ENCODE results near the gene ZBTB5. TPM values are rescaled to one million over a fixed set of nuclear protein-coding genes. Genes with fewer than 3 reads are reported as not detected.
"Not testable (repeated sequence)": the region's sequence is repeated elsewhere in the genome, so short reads cannot be mapped to it uniquely, and the experiment has no call there.

The ZBTB5 gene
- total and polyA plus RNA-seq, 2 donors (not counting 1 experiment from before 2014, with no cell fraction given), result 5.1 to 7.3 TPM

DNA sequence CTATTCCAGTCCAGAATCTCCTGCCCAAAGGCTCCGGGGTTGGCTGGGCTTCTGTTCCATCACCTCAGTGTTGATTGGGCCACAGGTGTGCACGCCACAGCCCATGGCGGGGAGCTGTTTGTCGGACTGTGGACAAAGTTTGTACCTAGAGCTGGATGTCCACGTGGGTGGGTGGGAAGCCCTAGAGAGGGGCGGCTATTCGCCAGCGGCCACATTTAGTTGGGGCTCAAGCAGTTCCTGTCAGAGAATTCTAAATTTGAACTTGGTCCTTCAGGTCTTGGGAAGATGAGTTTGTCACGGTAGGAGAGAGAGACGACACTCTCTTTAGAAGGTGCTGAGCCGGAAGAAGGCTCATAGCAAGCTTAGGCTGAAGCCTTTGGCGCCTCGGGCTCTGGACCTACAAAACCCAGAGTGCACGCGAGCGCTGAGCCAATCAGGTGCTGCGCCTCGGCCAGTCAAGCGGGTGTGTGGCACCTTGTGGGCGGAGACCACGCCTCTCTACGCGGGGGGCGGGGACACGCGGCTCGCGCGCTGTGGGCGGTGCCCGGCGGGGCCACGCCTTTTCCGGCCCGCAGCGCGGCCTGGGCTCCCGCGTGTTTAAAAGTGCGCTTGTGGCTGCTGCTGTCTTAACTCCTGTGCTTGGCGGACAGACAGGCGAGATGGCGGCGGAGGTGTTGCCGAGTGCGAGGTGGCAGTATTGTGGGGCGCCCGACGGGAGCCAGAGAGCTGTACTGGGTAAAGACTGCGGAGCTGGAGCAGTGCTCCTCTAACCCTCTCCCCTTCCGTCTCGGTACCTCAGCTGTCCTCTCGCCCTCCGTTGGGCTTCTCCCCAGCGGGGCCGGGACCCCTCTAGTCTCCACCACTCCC, 20.4 kb upstream of the ZBTB5 start, which contains the start of gene POLR1E:
Gene POLR1E (plus strand): TSS at position 560 of the 867 bp plus-strand sequence. CDS start 100 bp downstream, at position 660.
- peak; percentile 86 to 90 for DNase-seq (ENCODE audit: low read depth in 2 of 2)
- Histone ChIP-seq H3K4me1 (ENCODE audit: control insufficient read depth, extremely low read depth, insufficient read depth, low read length) (peaks cover 7% of the 10 kb centered on the region), H3K27me3 (ENCODE audit: control insufficient read depth, insufficient read depth, low read length) (no peaks in the 10 kb centered on the region), H3K9me3 (ENCODE audit: control insufficient read depth, insufficient read depth, low read depth, low read length) (no peaks in the 10 kb centered on the region), H3K36me3 (ENCODE audit: control insufficient read depth, insufficient read depth, low read length) (peaks cover 2% of the 10 kb centered on the region), H3K27ac (ENCODE audit: insufficient read depth, low read length) (peak within 1 kb of the TSS; percentile 87), H3K79me2 (ENCODE audit: control insufficient read depth, insufficient read depth, low read length) (peaks cover 20% of the 10 kb centered on the region), H4K20me1 (ENCODE audit: control insufficient read depth, extremely low read depth, insufficient read depth, low read length) (no peaks in the 10 kb centered on the region), H3K4me3 (replicated peaks in 1 of 4; ENCODE audit: control extremely low read depth in 1 of 4, insufficient read depth in 1 of 4, low read depth in 3 of 4, low read length in 4 of 4) (peak within 1 kb of the TSS; percentile 64 to 87 (median 77)), H3K4me2 (ENCODE audit: extremely low read depth, insufficient read depth, low read length) (peak within 1 kb of the TSS; percentile 90), H2AFZ (ENCODE audit: low read length) (peak within 1 kb of the TSS; percentile 90), H3K9ac (ENCODE audit: insufficient read depth, low read length) (peak within 1 kb of the TSS; percentile 75)
- TF ChIP-seq CTCF (conservative IDR thresholded peaks at IDR 0.05 in 1 of 2, IDR thresholded peaks at IDR 0.05 in 1 of 2; ENCODE audit: low read depth in 1 of 2, low read length in 2 of 2) (no peak), EZH2 (IDR thresholded peaks at IDR 0.05; ENCODE audit: low read length, missing control alignments) (no peak)

GRCh38 chr9:37480759-37481158, 15.5 kb upstream of the ZBTB5 start:
- Histone ChIP-seq H3K4me3 (replicated peaks in 1 of 4; ENCODE audit: control extremely low read depth in 1 of 4, insufficient read depth in 1 of 4, low read depth in 3 of 4, low read length in 4 of 4) (no peak overlapping the region), H2AFZ (ENCODE audit: low read length) (no peak overlapping the region), H3K79me2 (ENCODE audit: control insufficient read depth, insufficient read depth, low read length) (no peaks in the 10 kb centered on the region), H3K4me2 (ENCODE audit: extremely low read depth, insufficient read depth, low read length) (no peak overlapping the region), H3K36me3 (ENCODE audit: control insufficient read depth, insufficient read depth, low read length) (no peaks in the 10 kb centered on the region), H3K27me3 (ENCODE audit: control insufficient read depth, insufficient read depth, low read length) (no peaks in the 10 kb centered on the region), H3K4me1 (ENCODE audit: control insufficient read depth, extremely low read depth, insufficient read depth, low read length) (no peaks in the 10 kb centered on the region), H3K27ac (ENCODE audit: insufficient read depth, low read length) (no peak overlapping the region), H4K20me1 (ENCODE audit: control insufficient read depth, extremely low read depth, insufficient read depth, low read length) (no peaks in the 10 kb centered on the region), H3K9me3 (ENCODE audit: control insufficient read depth, insufficient read depth, low read depth, low read length) (no peaks in the 10 kb centered on the region), H3K9ac (ENCODE audit: insufficient read depth, low read length) (no peak overlapping the region)
- TF ChIP-seq CTCF (conservative IDR thresholded peaks at IDR 0.05 in 1 of 2, IDR thresholded peaks at IDR 0.05 in 1 of 2; ENCODE audit: low read depth in 1 of 2, low read length in 2 of 2), result no peak
- TF ChIP-seq EZH2 (IDR thresholded peaks at IDR 0.05; ENCODE audit: low read length, missing control alignments), result no peak
- DNase-seq (ENCODE audit: low read depth in 2 of 2), result no peak

GRCh38 chr9:37477987-37478619, 12.9 kb upstream of the ZBTB5 start:
- DNase-seq (ENCODE audit: low read depth in 2 of 2); H3K4me2 ChIP-seq (ENCODE audit: extremely low read depth, insufficient read depth, low read length); H3K27ac ChIP-seq (ENCODE audit: insufficient read depth, low read length); H2AFZ ChIP-seq (ENCODE audit: low read length); H3K9ac ChIP-seq (ENCODE audit: insufficient read depth, low read length); H3K36me3 ChIP-seq (ENCODE audit: control insufficient read depth, insufficient read depth, low read length); H3K79me2 ChIP-seq (ENCODE audit: control insufficient read depth, insufficient read depth, low read length); H3K4me1 ChIP-seq (ENCODE audit: control insufficient read depth, extremely low read depth, insufficient read depth, low read length); H4K20me1 ChIP-seq (ENCODE audit: control insufficient read depth, extremely low read depth, insufficient read depth, low read length); H3K9me3 ChIP-seq (ENCODE audit: control insufficient read depth, insufficient read depth, low read depth, low read length); H3K27me3 ChIP-seq (ENCODE audit: control insufficient read depth, insufficient read depth, low read length); H3K4me3 ChIP-seq (replicated peaks in 1 of 4; ENCODE audit: control extremely low read depth in 1 of 4, insufficient read depth in 1 of 4, low read depth in 3 of 4, low read length in 4 of 4): not testable (repeated sequence)

DNA sequence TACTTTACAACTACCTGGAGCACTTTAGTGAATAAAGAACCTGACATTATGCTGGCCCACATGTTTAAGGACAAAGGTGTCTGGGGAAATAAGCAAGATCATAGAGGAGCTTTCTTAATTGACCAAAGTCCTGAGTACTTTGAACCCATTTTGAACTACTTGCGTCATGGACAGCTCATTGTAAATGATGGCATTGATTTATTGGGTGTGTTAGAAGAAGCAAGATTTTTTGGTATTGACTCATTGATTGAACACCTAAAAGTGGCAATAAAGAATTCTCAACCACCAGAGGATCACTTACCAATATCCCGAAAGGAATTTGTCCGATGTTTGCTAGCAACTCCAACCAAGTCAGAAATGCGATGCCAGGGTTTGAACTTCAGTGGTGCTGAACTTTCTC, 12.2 kb upstream of the ZBTB5 start:
- not testable (repeated sequence) for H3K9ac ChIP-seq (ENCODE audit: insufficient read depth, low read length); H3K27me3 ChIP-seq (ENCODE audit: control insufficient read depth, insufficient read depth, low read length); H4K20me1 ChIP-seq (ENCODE audit: control insufficient read depth, extremely low read depth, insufficient read depth, low read length); H3K79me2 ChIP-seq (ENCODE audit: control insufficient read depth, insufficient read depth, low read length); H2AFZ ChIP-seq (ENCODE audit: low read length); H3K36me3 ChIP-seq (ENCODE audit: control insufficient read depth, insufficient read depth, low read length); H3K9me3 ChIP-seq (ENCODE audit: control insufficient read depth, insufficient read depth, low read depth, low read length); H3K4me1 ChIP-seq (ENCODE audit: control insufficient read depth, extremely low read depth, insufficient read depth, low read length); H3K4me2 ChIP-seq (ENCODE audit: extremely low read depth, insufficient read depth, low read length); H3K4me3 ChIP-seq (replicated peaks in 1 of 4; ENCODE audit: control extremely low read depth in 1 of 4, insufficient read depth in 1 of 4, low read depth in 3 of 4, low read length in 4 of 4); H3K27ac ChIP-seq (ENCODE audit: insufficient read depth, low read length)
- peak in 1 of 2 donors; percentile 54 for DNase-seq (ENCODE audit: low read depth in 2 of 2)

All from fibroblast of lung (primary cell).